A673 (cell line): ENCODE data around the gene ERMP1. TPM values are rescaled to one million over a fixed set of nuclear protein-coding genes. Genes with fewer than 3 reads are reported as not detected.

ENCODE experiments used
- BruUV-seq: library from RNA; stranded (reverse); fragments of 400-500 nt; replicated peaks from 2 replicates; lab custom pipeline; 2021; lab: Mats Ljungman, UMichigan
- CTCF ChIA-PET: fragments of 300-600 bp; sonication (Branson Sonifier 250); formaldehyde crosslinking; loops from one replicate; lab custom pipeline; 2022; ENCODE audit warnings: antibody characterized with exemption; lab: Charles Lee
- POLR2A ChIA-PET: fragments of 300-600 bp; sonication (Branson Sonifier 250); formaldehyde crosslinking; loops from one replicate; lab custom pipeline; 2022; ENCODE audit warnings: antibody characterized with exemption; ENCODE audit not compliant: low non-redundant PET; lab: Charles Lee
- DNase-seq: peaks from one replicate; pipeline ENCODE4 v3.0.0-alpha.2; 2015; ENCODE audit warnings: low spot score
- H3K27ac ChIP-seq: fragments of 200-600 bp; sonication (generic); 2 replicates; pipeline ENCODE4 v1.5.1; 2016; ENCODE audit warnings: mixed run types, low read depth, mild to moderate bottlenecking, mixed read lengths, antibody characterized with exemption, low read length; ENCODE audit not compliant: poor library complexity, severe bottlenecking
- H3K27me3 ChIP-seq: fragments of 200-600 bp; sonication (generic); replicated peaks from 2 replicates; pipeline ENCODE4 v1.6.1; 2017; ENCODE audit warnings: mixed run types, low read depth, mild to moderate bottlenecking, mixed read lengths, antibody characterized with exemption, low read length; ENCODE audit not compliant: insufficient read depth, poor library complexity
- H3K36me3 ChIP-seq: fragments of 200-600 bp; sonication (generic); 2 replicates; pipeline ENCODE4 v1.6.1; 2016; ENCODE audit warnings: mixed run types, mild to moderate bottlenecking, mixed read lengths, antibody characterized with exemption, low read length; ENCODE audit not compliant: insufficient read depth, poor library complexity, severe bottlenecking
- H3K4me1 ChIP-seq: fragments of 200-600 bp; sonication (generic); 2 replicates; pipeline ENCODE4 v1.6.1; 2017; ENCODE audit warnings: mixed run types, mild to moderate bottlenecking, mixed read lengths, antibody characterized with exemption, low read length; ENCODE audit not compliant: insufficient read depth, poor library complexity, severe bottlenecking
- H3K4me3 ChIP-seq: fragments of 200-600 bp; sonication (generic); 2 replicates; pipeline ENCODE4 v1.5.1; 2016; ENCODE audit warnings: low read depth, mixed run types, mild to moderate bottlenecking, mixed read lengths, low read length; ENCODE audit not compliant: poor library complexity, severe bottlenecking
- H3K9me3 ChIP-seq: fragments of 200-600 bp; sonication (generic); 2 replicates; pipeline ENCODE4 v1.6.1; 2016; ENCODE audit warnings: mixed run types, low read depth, mild to moderate bottlenecking, mixed read lengths, antibody characterized with exemption, low read length; ENCODE audit not compliant: poor library complexity, severe bottlenecking
- CTCF ChIP-seq: fragments of 300-800, 200-600 bp; sonication (generic); conservative IDR thresholded peaks from 2 replicates; pipeline ENCODE4 v1.5.1; 2017; ENCODE audit warnings: low read depth, mild to moderate bottlenecking, antibody characterized with exemption, low read length, moderate library complexity, mixed read lengths
- EZH2 ChIP-seq: fragments of 200-600 bp; sonication (generic); IDR thresholded peaks from 2 replicates; pipeline ENCODE4 v1.6.1; 2017; ENCODE audit warnings: borderline replicate concordance, low read depth, mild to moderate bottlenecking, mixed read lengths, antibody characterized with exemption, low read length; ENCODE audit not compliant: poor library complexity, severe bottlenecking
- intact Hi-C: fragments of 100-400 bp; cut with micrococcal nuclease; formaldehyde crosslinking; loops from one replicate; pipeline ENCODE4 v1.10.0; 2022; ENCODE audit not compliant: unreplicated experiment
- total RNA-seq: library from RNA; stranded (reverse); gene quantifications from 2 replicates; pipeline ENCODE4 v1.2.3, GENCODE V29; 2021

Gene ERMP1
- total RNA-seq, 1 experiment from 2014 or later: 11.5 TPM

DNA sequence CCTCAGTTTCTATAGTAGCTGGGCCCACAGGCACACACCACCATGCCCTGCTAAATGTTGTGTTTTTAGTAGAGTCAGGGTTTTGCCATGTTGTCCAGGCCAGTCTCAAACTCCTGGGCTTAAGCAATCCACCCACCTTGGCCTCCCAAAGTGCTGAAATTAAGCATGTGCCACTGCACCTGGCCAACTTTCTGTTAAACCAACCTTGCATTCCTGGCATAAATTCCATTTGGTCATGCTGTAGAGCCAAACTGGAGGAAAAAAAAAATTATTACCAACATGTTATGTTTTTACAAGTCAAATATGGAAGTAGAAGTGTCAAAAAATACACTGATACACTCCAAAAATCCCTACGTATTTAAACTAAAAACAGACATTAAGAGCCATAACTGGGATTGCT, 54.1 kb downstream of the ERMP1 start:
- BruUV-seq: no TSS peak
- TF ChIP-seq EZH2: no peak
- no peak for TF ChIP-seq CTCF
- no peak for DNase-seq
- intact Hi-C loops: no loop called here
- CTCF ChIA-PET: no interaction called here
- Histone ChIP-seq H3K27ac (no peak overlapping the region), H3K27me3 (no peaks in the 10 kb centered on the region), H3K4me1 (no peaks in the 10 kb centered on the region), H3K9me3 (peaks cover 7% of the 10 kb centered on the region), H3K4me3 (no peak overlapping the region), H3K36me3 (peaks cover 39% of the 10 kb centered on the region)
- POLR2A ChIA-PET: no interaction called here

- H3K36me3 ChIP-seq: peaks cover 60% of the 10 kb centered on the region
- no peak overlapping the region for H3K27ac ChIP-seq
- DNase-seq: no peak
- no peaks in the 10 kb centered on the region for H3K4me1 ChIP-seq
- no peaks in the 10 kb centered on the region for H3K27me3 ChIP-seq
- ChIA-PET CTCF (no interaction called here), POLR2A (no interaction called here)
- no TSS peak for BruUV-seq
- peaks cover 1% of the 10 kb centered on the region for H3K9me3 ChIP-seq
- H3K4me3 ChIP-seq: no peak overlapping the region
- intact Hi-C loops: no loop called here
- TF ChIP-seq CTCF (peak; percentile 46), EZH2 (no peak)
These were observed 59.5 kb downstream of the ERMP1 start for GRCh38 chr9:5773324-5773999.

GRCh38 chr9:5767968-5768932, 64.7 kb downstream of the ERMP1 start:
- no peak overlapping the region for H3K4me3 ChIP-seq
- BruUV-seq: no TSS peak
- no peaks in the 10 kb centered on the region for H3K4me1 ChIP-seq
- H3K36me3 ChIP-seq: peaks cover 66% of the 10 kb centered on the region
- ChIA-PET CTCF (no interaction called here), POLR2A (no interaction called here)
- intact Hi-C loops: no loop called here
- H3K27me3 ChIP-seq: no peaks in the 10 kb centered on the region
- no peak for DNase-seq
- TF ChIP-seq EZH2 (no peak), CTCF (no peak)
- no peaks in the 10 kb centered on the region for H3K9me3 ChIP-seq
- H3K27ac ChIP-seq: no peak overlapping the region
